MG63 (cell line): ENCODE results near the gene GFRA4. TPM values are rescaled to one million over a fixed set of nuclear protein-coding genes. Genes with fewer than 3 reads are reported as not detected.
A peak's percentile ranks its signal among the peaks of the same experiment; 100 is the strongest.

Experiments used
- DNase-seq: peaks from one replicate; pipeline ENCODE4 v3.0.0-alpha.2; 2020
- H3K27me3 ChIP-seq: fragments of 250-450 bp; sonication (Bioruptor Pico); 2 replicates; pipeline ENCODE4 v1.5.1; 2020; ENCODE audit warnings: mild to moderate bottlenecking, moderate library complexity
- H3K36me3 ChIP-seq: fragments of 250-450 bp; sonication (Bioruptor Pico); 2 replicates; pipeline ENCODE4 v1.5.1; 2020; ENCODE audit warnings: mild to moderate bottlenecking, moderate library complexity
- H3K4me3 ChIP-seq: fragments of 250-450 bp; sonication (Bioruptor Pico); 2 replicates; pipeline ENCODE4 v1.5.1; 2020; ENCODE audit warnings: mild to moderate bottlenecking, moderate library complexity
- H3K9me3 ChIP-seq: fragments of 250-450 bp; sonication (Bioruptor Pico); 2 replicates; pipeline ENCODE4 v1.5.1; 2020; ENCODE audit warnings: mild to moderate bottlenecking, moderate library complexity
- total RNA-seq: library from RNA; depleted of rRNA; stranded (reverse); fragments of >200 nt; shearing (Covaris generic); gene quantifications from 2 replicates; pipeline ENCODE4 v1.2.3, GENCODE V29; 2014; ENCODE audit warnings: low replicate concordance; rRNA removed

GFRA4 gene, protein sequence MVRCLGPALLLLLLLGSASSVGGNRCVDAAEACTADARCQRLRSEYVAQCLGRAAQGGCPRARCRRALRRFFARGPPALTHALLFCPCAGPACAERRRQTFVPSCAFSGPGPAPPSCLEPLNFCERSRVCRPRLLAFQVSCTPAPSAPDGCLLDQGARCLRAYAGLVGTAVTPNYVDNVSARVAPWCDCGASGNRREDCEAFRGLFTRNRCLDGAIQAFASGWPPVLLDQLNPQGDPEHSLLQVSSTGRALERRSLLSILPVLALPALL
- total RNA-seq: not detected in 2 replicates

- no peak for DNase-seq
- Histone ChIP-seq H3K36me3 (no peaks in the 10 kb centered on the region), H3K9me3 (no peaks in the 10 kb centered on the region), H3K4me3 (no peak within 1 kb of the TSS), H3K27me3 (no peaks in the 10 kb centered on the region)
Measured at GRCh38 chr20:3663031-3663701, at the start of gene GFRA4. TSS of gene GFRA4 (minus strand) at chr20:3663399. CDS start at chr20:3663399, 0 bp downstream.

GRCh38 chr20:3712279-3712873 is 49.2 kb upstream of the GFRA4 start, which contains the start of gene SIGLEC1:
TSS of gene SIGLEC1 (minus strand) at chr20:3712600. CDS start at chr20:3707128, 5,472 bp downstream.
- DNase-seq: no peak
- no peaks in the 10 kb centered on the region for H3K27me3 ChIP-seq
- no peak within 1 kb of the TSS for H3K4me3 ChIP-seq
- H3K9me3 ChIP-seq: no peaks in the 10 kb centered on the region
- no peaks in the 10 kb centered on the region for H3K36me3 ChIP-seq

DNA sequence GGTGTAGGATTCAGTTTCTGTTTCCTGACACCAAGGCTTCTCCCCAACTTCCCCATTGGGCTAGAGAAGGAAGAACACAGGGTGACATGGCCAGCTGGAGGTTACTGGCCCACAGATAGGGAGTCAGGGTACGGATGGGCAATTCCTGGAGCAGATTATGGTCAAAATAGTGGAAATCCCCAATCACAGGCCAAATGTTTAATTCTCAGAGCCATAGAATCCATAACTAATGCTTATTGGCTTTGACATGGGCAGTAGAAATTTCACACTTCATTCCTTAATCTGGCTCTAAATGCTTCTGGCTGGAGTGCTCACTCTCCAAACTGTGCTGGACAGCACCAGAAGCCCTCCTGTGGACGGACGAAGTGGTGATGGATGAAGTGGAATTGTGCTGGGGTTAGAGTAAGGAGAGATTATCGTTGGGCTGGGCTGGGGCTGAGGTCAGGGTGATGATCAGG is 48.3 kb upstream of the GFRA4 start:
- Histone ChIP-seq H3K9me3 (no peaks in the 10 kb centered on the region), H3K36me3 (no peaks in the 10 kb centered on the region), H3K27me3 (no peaks in the 10 kb centered on the region), H3K4me3 (no peak overlapping the region)
- DNase-seq: no peak

GRCh38 chr20:3710703-3711483 is 47.7 kb upstream of the GFRA4 start:
- H3K36me3 ChIP-seq: no peaks in the 10 kb centered on the region
- H3K27me3 ChIP-seq: no peaks in the 10 kb centered on the region
- H3K9me3 ChIP-seq: no peaks in the 10 kb centered on the region
- peak; percentile 31 for DNase-seq
- no peak overlapping the region for H3K4me3 ChIP-seq

- Histone ChIP-seq H3K36me3 (no peaks in the 10 kb centered on the region), H3K27me3 (no peaks in the 10 kb centered on the region), H3K4me3 (no peak overlapping the region), H3K9me3 (no peaks in the 10 kb centered on the region)
- no peak for DNase-seq
Measured at GRCh38 chr20:3710011-3710466, 46.8 kb upstream of the GFRA4 start.

GRCh38 chr20:3707508-3707899 is 44.3 kb upstream of the GFRA4 start:
- no peak for DNase-seq
- Histone ChIP-seq H3K36me3 (no peaks in the 10 kb centered on the region), H3K9me3 (no peaks in the 10 kb centered on the region), H3K27me3 (no peaks in the 10 kb centered on the region), H3K4me3 (no peak overlapping the region)

DNA sequence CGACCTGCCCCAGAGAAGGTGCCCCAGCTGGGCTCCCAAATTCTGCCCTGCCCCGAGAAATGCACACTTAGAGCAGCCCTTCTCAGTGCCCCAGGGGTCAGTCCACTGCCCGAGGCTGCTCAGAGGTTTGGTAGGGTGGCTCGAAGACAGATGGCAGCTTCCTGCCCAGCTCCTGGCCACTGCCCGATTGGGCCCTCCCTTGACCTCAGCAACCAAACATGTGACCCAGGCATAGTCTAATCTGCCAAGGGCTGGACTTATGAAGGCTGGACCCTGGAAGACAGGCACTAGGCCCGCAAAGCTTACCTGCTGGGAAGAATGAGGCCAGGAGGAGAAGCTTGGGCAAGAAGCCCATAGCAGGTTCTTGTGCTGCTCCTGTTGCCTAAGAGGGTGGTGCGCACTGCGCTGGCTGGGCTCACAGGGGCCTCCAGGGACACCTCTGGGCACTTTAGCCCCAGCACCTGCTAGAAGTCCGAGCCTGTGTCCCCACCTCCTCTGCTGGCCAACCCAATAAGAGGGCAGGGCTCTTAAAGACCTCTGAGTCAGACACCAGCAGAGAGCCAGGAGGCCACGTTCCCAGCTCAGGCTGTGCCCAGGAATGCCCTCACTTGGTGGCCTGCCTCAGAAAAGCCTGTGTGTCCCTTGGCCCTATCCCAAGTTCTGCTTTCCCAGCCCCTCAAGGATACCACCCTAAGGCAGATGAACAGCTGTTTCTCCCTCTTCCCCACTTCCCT is 43.7 kb upstream of the GFRA4 start:
- H3K9me3 ChIP-seq: no peaks in the 10 kb centered on the region
- no peak overlapping the region for H3K4me3 ChIP-seq
- DNase-seq: peak; percentile 54
- H3K27me3 ChIP-seq: no peaks in the 10 kb centered on the region
- H3K36me3 ChIP-seq: no peaks in the 10 kb centered on the region

DNA sequence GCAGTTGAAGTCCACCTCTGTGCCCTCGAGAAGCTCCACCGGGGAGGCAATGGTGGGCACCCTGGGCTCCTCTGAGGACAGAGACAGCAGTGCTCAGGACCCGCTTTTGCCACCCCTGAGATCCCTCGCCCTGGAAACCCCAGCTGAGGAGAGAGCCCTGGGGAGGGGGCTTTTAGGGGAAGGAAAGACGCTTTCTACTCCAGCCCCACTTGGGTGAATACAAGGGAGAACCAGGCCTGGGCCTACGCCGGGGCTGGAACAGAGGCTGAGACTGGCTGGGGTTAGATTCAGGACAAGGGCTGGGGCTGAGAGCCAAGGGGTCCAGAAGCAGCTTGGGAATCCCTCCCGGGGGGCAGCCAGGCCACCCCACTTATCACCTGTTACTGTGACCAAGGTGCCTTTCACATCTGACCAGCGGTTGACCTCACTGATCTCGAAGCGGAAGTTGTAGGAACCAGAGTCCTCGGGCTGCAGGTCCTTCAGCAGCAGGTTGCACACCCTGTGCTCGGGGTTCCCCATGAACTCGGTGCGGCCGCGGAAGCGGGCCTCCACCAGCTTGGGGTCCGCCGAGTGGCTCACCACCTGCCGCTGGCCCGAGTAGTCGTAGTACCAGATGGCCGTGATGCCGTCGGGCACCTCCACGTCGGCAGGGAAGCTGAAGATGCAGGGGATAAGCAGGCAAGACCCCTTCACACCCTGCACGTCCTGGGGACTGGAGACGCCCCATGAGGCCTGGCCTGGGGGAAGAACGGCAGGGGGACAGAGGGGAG is 43.0 kb upstream of the GFRA4 start:
- no peaks in the 10 kb centered on the region for H3K9me3 ChIP-seq
- H3K4me3 ChIP-seq: no peak overlapping the region
- no peak for DNase-seq
- H3K27me3 ChIP-seq: no peaks in the 10 kb centered on the region
- no peaks in the 10 kb centered on the region for H3K36me3 ChIP-seq

DNA sequence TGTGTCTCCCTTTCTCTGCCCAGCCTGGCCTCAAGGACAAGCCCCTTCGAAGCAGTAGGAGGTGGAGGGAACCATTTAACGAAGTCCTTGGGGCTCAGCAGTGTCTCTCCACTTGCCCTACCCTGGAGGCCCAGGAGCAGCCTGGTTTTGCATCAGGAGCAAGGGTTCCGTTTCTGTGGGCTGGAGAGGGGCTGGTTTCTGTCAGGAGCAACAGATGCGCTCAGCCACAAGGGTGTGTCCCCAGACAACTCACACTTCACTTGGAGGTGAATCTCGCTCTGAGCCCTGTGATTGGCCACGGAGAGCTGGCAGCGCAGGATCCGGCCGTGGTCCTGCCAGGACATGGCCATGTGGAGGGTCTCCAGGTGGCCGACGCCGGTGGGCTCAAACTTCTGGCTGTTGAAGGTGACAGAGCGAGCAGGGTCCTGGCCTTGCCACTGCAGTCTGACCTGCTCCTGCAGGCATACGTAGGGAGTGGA is 42.3 kb upstream of the GFRA4 start:
- no peak overlapping the region for H3K4me3 ChIP-seq
- H3K9me3 ChIP-seq: no peaks in the 10 kb centered on the region
- H3K36me3 ChIP-seq: no peaks in the 10 kb centered on the region
- no peaks in the 10 kb centered on the region for H3K27me3 ChIP-seq
- no peak for DNase-seq

DNA sequence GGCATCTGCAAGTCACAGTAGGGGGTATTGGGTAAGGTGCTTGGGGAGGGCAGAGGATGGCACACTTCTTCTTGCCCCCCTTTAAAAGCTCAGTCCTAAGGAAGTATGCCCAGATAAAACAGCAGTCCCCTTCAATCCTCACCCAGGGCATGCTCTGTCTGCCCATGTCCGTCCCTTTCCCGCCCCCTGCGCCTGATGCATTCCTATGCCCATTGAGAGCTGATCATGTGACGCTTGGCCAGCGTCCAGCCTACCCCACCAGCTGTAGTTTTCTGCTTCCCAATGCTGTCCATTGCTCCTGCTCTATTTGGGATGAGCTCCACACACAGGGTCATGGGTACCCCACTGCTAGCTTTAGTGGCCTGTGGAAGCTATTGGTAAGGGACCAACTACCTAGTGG is 40.9 kb upstream of the GFRA4 start:
- Histone ChIP-seq H3K4me3 (no peak overlapping the region), H3K27me3 (no peaks in the 10 kb centered on the region), H3K9me3 (no peaks in the 10 kb centered on the region), H3K36me3 (no peaks in the 10 kb centered on the region)
- DNase-seq: no peak

DNA sequence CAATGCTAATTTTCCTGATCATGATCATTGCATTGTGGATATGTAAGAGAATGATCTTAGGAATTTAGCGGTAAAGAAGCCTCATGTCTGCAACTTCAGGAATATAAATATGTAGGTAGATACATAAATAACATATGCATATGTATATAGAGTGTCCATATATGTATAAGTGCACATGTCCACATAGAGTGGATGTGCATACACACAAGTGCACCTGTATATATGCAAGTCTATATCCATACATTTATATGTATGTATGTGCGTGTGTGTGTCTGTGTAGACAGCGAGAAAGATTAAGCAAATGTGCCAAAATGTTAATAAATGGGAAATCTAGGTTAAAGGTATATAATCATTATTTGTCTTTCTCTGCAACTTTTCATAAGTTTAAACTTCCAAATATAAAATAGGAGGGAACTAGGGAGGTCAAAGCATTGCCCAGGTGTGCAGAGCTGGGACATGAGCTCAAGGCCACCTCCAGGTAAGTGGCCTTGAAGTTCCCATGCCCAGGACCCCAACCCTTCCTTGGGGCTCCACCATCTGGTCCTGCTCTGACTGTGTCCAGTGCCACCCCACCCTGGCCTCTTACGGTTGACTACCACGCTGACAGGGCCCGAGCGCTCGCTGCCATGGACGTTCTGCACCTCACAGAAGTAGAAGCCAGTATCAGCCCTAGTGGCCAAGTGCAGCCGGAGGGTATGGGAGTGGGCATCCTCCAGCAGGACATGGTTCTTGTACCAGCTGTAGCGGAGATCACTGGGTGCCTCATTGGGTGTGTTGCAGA is 39.6 kb upstream of the GFRA4 start:
- Histone ChIP-seq H3K27me3 (no peaks in the 10 kb centered on the region), H3K4me3 (no peak overlapping the region), H3K36me3 (no peaks in the 10 kb centered on the region), H3K9me3 (no peaks in the 10 kb centered on the region)
- DNase-seq: no peak

- Histone ChIP-seq H3K4me3 (no peak overlapping the region), H3K27me3 (no peaks in the 10 kb centered on the region), H3K36me3 (no peaks in the 10 kb centered on the region), H3K9me3 (no peaks in the 10 kb centered on the region)
- DNase-seq: no peak
Measured at GRCh38 chr20:3701061-3701998, 38.1 kb upstream of the GFRA4 start.

DNA sequence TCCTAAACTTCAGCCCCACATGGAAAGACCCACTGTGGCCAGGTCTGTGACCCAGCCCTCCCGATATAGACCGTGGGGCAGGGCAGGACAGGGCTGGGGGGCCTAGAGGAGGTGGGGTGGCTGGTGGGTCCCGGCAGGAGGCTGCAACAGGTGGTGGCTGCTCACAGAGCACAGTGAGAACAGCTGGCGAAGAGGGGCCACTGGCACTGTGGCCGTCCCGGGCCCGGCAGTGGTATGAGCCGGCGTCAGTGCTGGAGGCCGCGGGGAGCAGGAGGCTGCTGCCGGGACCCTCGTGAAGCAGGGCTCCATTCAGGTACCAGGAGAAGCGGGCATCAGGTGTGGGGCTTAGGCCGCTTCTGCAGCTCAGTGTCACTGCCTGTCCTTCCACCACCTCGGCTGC is 35.8 kb upstream of the GFRA4 start:
- Histone ChIP-seq H3K9me3 (no peaks in the 10 kb centered on the region), H3K36me3 (no peaks in the 10 kb centered on the region), H3K27me3 (no peaks in the 10 kb centered on the region), H3K4me3 (no peak overlapping the region)
- DNase-seq: no peak

GRCh38 chr20:3698591-3699001 is 35.4 kb upstream of the GFRA4 start:
- Histone ChIP-seq H3K9me3 (no peaks in the 10 kb centered on the region), H3K36me3 (no peaks in the 10 kb centered on the region)
- DNase-seq: no peak

More at GRCh38 chr20:3698591-3699001, 35.4 kb upstream of the GFRA4 start:
- no peak overlapping the region for H3K4me3 ChIP-seq
- H3K27me3 ChIP-seq: no peaks in the 10 kb centered on the region
